Erythroblast (primary cell): Measurements from ENCODE around the gene IL11.
A peak's percentile ranks its signal among the peaks of the same experiment; 100 is the strongest.

Source experiments
- DNase-seq, 2 experiments: peaks; one replicate each; lab custom pipeline; 2025; lab: John Stamatoyannopoulos, UW
- GATA1 ChIP-seq: IDR thresholded peaks from 2 replicates; pipeline ENCODE4 v1.6.1; 2011; ENCODE audit warnings: low read depth, mild to moderate bottlenecking, control low read depth, low read length, moderate library complexity
- POLR2A ChIP-seq: IDR thresholded peaks from 2 replicates; pipeline ENCODE4 v1.6.1; 2011; ENCODE audit warnings: mild to moderate bottlenecking, low read length

The IL11 gene

DNA sequence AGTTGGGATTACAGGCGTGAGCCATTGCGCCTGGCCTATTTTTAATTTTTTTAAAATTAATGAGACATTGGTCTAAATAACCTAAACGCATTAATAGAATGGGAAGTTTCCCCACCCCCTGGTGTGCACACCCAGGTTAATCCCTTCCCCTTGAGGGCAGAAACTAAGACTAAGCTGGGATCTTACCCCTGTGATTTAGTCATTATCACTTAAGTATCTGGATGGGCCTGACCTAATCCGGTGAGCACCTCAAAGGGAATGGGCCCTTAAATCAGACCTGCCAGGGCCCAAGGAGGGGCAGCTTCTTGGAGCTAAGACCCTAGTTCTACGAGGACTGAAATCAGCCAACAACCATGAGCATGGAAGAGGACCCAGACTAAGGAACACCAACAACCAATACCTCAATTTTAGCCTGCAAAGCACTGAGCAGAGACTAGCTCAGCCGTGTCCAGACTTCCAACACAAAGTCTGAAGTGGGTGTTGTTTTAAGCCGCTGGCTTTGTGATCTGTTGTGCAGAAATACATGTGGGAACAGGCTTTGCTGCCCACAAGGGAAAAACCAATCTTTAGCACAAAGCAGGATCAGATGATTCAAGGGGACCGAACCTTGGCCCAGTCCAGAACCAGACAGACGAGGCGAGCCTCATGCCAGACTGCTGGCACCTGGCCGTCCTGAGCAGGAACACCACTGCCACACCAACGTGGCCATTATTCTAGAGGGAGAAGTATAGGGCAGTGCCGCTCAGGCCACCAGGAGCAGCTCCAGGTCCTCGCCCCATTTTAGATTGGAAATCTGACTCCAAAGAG, 30.2 kb upstream of the IL11 start:
- DNase-seq, result no peak
- no peak for TF ChIP-seq GATA1
- no peak for TF ChIP-seq POLR2A

DNA sequence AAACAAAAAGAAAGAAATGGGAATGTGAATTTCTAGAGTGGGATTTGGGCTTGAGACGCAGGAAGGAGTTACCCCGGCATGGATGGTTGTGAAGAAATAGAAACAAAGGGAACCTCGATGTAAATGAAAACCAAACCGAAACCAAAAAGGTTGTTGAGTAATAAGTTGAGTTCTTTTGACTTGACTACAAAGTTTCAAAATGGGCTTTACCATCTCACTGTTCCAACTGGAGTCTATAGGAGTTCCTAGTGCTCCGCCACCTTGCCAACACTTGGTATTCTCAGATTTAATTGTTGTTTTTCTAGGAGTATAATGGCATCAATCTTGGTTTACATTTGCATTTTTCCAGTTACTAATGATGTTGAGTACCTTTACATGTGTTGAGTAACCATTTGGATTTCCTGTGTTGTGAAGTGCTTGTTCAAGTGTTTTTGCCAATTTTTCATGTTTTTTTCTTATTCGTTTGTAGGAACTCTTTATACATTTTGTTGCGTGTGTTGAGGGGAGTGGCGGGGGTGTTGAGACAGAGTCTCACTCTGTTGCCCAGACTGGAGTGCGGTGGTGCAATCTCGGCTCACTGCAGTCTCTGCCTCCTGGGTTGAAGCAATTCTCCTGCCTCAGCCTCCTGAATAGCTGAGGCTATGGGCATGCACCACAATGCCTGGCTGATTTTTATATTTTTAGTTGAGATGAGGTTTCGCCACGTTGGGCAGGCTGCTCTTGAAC, 28.1 kb upstream of the IL11 start:
- no peak for TF ChIP-seq POLR2A
- TF ChIP-seq GATA1, result no peak
- no peak for DNase-seq

DNA sequence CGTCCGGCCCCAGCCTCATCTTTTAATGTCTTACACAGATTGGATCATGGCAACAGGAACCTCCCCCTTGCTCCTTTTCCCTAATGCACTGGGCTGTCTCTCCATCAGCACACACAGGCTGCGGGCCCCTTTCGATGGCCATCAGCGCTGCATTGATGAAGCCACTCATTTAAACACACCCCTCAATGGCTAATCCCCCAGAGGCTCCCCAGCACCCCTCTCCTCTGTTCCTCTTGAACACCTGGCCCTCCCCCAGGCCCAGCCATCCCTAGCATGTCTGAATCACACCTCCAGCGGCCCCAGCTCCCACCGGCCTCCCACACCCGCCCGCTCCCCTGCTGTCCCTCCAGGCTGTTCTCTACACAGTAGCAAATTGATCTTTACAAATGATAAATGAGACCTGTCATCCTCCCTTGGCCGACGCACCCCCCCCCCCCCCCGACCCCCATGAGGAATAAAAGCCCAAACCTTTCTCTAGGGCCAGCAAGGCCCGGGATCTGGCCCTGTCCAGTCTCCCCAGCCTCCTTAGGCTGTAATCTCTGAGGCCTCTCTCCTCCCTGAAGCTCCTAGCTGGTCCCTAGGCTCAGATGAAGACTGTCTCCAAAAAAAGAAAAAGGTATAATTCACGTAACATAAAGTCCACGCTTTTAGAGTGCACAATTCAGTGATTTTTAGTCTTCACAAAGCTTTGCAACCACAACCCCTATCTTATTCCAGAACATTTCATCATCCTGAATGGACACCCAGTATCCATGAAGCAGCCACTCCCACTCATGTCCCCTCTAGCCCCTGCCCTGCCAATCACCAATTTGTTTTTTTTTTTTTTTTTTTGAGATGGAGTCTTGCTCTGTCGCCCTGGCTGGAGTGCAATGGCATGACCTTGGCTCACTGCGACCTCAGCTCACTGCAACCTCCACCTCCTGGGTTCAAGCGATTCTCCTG, 22.8 kb upstream of the IL11 start:
- TF ChIP-seq GATA1 (no peak), POLR2A (no peak)
- no peak for DNase-seq

DNA sequence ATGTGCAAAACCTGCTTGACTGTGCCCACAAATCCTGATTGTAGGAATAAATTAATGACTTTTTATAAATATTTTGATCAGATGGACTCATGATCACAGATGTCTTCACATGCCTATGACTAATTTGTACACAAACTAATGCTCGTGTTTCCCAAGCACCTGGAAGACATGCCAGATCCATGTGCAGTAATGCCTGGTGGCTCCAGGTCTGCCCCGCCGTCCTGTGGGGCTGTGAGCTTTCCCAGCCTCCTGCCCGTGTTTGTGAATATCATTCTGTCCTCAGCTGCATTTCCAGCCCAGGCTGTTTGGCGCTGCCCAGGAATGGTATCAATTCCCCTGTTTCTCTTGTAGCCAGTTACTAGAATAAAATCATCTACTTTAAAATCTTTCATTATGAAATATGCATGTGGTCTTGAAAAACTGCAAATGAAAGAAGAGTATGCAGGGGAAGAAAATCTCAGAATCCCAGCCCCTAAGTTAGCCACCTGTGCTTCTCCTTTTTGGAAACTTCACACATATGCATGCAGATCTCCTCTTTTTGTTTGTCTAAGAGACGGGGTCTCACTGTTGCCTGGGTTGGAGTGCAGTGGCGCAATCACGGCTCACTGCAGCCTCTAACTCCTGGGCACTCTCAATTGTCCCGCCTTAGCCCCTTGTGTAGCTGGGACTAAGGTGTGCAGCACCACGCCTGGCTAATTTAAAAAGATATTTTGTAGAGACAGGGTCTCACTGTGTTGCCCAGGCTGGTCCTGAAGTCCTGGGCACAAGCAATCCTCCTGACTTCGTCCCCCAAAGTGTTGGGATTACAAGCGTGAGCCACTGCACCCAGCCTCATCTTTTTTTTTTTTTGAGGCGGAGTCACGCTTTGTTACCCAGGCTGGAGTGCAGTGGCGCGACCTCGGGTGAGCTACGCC, 21.7 kb upstream of the IL11 start:
- no peak for DNase-seq

DNA sequence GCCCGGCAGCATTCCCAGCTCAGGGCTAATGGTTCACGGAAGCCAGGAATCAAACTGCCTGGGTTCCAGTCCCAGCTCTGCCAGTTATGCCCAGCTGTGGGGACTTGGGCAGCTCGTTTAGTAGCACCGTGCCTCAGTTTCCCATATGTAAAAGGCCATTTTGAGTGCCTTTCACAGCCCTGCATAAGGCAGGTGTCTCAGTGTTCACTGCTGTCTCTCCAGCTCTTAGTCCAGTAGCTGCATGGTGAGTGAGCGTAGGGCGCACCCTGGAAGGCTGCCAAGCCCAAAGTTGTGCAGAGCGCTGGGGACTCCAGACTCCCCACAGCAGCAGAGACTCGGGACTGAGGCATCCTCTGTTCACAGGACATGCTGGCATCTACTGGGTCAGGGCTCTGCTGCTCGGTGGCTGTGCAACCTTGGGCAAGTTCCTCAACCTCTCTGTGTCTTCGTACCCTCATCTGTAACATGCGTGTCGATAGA, 21.0 kb upstream of the IL11 start:
- DNase-seq, result peak; percentile 39 to 48
- no peak for TF ChIP-seq GATA1
- TF ChIP-seq POLR2A, result peak; percentile 16

More for the DNA sequence above, 21.7 kb upstream of the IL11 start:
- no peak for TF ChIP-seq POLR2A

DNA sequence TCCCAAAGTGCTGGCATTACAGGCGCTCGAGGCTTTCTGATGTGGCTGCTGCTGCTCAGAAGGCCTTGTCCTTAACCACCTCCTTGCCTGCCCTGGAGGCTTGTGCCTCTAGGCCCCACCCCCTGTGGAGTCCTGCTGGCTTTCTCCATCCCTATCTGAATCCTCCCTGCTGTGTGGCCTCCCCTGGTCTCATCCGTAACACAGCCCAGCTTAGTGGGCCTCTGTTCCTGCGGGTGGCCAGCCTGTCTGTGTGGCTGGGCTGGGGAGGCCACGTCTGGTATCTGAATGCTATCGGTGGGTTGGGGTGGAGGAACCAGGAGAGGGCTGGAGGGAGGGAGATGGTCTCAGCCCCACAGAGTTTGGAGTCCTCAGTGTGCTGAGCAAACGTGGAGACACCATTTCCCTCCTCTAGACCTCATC, 20.2 kb upstream of the IL11 start:
- TF ChIP-seq POLR2A, result peak; percentile 6
- TF ChIP-seq GATA1, result no peak
- no peak for DNase-seq

DNA sequence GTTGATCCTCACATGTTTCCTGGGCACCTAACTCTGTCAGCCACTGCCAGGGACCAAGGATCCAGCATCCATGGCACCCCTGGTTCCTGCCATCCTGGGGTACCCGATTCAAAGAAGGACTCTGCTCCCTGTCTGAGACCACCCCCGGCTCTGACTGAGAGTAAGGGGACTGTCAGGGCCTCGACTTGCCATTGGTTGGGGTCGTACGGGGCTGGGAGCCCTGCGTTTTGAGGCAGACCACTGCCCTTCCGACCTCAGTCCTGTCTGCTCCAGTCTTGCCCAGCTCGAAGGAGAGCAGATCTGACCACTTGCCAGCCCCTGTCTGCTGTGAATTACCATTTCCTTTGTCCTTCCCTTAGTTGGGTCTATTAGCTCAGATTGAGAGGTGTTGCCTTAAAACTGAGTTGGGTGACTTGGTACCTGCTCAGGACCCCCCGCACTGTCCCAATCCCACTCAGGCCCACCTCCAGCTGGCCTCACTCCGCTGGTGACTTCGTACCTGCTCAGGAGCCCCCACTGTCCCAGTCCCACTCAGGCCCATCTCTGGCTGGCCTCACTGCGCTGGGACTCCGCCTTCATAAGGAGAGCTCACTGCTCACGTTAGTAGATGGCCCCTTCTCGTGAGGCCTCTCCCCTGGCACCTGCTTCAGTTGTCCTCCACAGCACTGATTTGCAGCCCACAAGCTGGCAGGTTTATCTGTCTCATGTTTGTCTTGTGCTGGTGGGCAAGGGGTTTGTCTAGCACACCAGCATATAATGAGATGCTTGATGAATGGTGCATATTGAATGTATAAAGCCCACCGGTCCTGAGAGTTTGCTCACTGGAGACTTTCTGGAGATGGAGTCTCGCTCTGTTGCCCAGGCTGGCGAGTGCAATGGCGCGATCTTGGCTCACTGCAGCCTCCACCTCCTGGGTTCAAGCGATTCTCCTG, 19.4 kb upstream of the IL11 start:
- DNase-seq, result no peak

DNA sequence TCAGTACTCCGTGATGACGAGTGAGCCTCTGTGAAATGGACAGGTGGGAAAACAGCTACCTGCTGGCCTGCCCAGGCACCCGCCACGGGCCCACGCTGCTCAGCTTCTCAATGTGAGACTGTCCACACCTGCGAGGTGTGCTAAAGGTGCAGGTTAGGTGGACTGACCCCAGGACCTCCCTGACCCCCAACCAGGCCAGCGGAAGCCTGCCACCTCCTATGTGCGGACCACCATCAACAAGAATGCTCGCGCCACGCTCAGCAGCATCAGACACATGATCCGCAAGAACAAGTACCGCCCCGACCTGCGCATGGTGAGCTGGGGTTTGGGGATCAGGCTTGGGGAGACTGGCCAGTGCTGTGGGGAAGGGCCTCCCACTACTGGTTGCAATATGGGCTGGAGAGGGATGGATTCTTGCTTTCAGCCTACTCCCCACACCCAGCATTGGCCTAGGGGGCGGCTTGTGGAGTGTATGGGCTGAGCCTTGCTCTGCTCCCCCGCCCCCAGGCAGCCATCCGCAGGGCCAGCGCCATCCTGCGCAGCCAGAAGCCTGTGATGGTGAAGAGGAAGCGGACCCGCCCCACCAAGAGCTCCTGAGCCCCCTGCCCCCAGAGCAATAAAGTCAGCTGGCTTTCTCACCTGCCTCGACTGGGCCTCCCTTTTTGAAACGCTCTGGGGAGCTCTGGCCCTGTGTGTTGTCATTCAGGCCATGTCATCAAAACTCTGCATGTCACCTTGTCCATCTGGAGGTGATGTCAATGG, 17.7 kb upstream of the IL11 start:
- DNase-seq, result no peak
- TF ChIP-seq GATA1 (no peak), POLR2A (no peak)

More for the DNA sequence above, 19.4 kb upstream of the IL11 start:
- TF ChIP-seq POLR2A (peak; percentile 40), GATA1 (no peak)

DNA sequence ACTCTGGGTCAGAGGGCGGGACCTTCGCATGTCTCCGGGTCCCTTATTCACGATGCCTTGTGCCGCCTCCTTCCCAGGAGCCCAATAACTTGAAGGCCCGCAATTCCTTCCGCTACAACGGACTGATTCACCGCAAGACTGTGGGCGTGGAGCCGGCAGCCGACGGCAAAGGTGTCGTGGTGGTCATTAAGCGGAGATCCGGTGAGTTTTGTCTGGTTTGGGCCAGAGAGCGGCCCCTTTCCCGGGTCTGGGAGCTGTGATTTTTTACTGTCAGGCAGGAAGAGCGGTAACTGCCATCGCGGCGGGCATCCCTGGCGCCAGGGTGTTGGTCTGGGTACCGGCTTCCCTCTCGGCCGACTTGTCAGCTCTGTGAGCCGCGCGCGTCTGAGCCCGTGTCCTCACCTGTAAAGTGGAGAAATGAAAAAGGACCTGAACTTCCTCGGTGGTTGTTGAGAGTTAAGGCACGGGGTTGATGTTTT, 16.3 kb upstream of the IL11 start:
- peak in 1 of 2 experiments; percentile 53 for DNase-seq
- TF ChIP-seq GATA1, result no peak
- TF ChIP-seq POLR2A, result no peak

DNA sequence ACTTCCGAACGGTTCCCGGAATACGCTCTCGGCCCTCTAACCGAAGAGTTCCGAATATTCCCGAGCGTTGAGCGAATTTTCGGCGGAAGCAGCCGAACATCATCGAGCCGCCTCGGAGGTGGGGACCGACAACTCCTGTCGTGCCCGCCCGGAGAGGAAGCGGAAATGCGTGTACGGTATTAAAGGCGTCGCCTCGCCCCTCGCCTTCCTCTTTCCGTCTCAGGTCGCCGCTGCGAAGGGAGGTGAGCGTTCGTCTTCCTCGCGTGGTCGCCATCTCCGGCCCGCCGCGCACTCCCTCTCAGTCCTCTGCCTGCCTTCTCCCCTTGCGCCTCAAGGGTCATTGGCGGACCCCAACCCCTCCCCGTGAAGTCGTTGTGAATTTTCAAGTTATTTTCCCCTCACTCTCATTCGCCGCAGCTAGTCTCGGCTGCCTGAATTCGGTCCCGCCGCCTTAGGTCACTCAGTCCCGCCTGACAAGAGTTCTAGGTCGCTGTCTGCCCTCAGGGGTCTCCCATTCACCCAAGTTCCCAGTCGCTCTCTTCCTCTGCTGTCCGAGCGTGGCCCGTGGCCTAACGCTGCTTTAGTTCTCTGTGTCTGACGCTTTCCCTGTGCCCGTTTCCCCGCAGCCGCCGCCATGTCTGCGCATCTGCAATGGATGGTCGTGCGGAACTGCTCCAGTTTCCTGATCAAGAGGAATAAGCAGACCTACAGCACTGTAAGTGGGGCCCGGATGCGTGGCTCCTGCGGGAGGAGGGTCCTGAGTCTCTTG, 15.6 kb upstream of the IL11 start, which contains the start of gene RPL28:
RPL28 (plus strand) TSS at position 209 of the 769 bp plus-strand sequence; CDS start at position 635, 426 bp downstream.
- peak; percentile 98 to 99 for DNase-seq
- TF ChIP-seq POLR2A (peak; percentile 100), GATA1 (no peak)
